ENCODE data around the gene TNFAIP6. TPM values are rescaled to one million over a fixed set of nuclear protein-coding genes. Genes with fewer than 3 reads are reported as not detected.

The TNFAIP6 gene
- total and polyA plus RNA-seq, 2 of the 8 experiments (the other 6 are each of a cell fraction or from before 2014, with no cell fraction given), result 1.1 to 2.0 TPM

DNA sequence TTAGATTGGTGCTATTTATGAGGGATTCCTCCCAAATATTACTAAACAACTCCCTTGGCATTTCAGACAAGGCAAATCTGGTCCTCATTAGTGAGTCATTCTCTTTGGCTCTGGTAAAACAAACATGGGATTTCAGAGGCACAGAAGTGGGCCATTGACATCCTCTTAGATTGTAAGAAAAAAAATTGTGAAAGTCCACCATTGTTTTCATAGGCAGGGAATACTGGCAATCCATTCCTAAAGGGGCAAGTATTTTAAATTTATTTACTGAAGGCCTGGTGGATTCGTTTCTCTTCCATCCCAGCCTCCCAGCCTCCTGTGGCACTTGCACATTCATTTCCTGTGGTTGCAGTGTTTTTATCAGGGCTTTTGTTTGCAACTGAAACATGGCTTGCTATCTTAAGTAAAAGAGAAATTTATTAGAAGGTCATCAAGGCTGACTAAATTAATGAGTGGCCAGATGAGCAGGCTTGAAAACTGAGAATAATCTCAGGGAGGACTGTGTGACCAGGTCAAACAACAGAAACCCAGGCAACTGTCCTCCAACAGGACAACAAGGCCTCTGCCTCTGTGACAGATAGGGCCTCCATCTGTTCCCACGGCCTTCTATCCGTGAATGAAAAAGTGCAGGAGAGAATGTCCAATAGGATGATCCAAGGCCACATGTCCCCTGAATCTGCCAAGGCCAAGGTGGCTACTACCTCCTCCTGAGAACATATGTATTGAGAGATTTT lies 23.1 kb upstream of the TNFAIP6 start (continued):
- no peak for TF ChIP-seq SIN3A (conservative IDR thresholded peaks at IDR 0.05 in 1 of 2, IDR thresholded peaks at IDR 0.05 in 1 of 2; ENCODE audit: low read depth in 1 of 2, low read length in 2 of 2)
- TF ChIP-seq PHF8 (conservative IDR thresholded peaks at IDR 0.05; ENCODE audit: low read depth, low read length), result no peak
- TF ChIP-seq GTF2F1 (IDR thresholded peaks at IDR 0.05; ENCODE audit: borderline replicate concordance, low read depth, low read length), result no peak
- TF ChIP-seq, protein P1, sequence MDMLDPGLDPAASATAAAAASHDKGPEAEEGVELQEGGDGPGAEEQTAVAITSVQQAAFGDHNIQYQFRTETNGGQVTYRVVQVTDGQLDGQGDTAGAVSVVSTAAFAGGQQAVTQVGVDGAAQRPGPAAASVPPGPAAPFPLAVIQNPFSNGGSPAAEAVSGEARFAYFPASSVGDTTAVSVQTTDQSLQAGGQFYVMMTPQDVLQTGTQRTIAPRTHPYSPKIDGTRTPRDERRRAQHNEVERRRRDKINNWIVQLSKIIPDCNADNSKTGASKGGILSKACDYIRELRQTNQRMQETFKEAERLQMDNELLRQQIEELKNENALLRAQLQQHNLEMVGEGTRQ (IDR thresholded peaks at IDR 0.05; ENCODE audit: low read length), result no peak
- TF ChIP-seq, protein P2, sequence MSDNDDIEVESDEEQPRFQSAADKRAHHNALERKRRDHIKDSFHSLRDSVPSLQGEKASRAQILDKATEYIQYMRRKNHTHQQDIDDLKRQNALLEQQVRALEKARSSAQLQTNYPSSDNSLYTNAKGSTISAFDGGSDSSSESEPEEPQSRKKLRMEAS (IDR thresholded peaks at IDR 0.05), result no peak
- no peak for TF ChIP-seq NANOG (IDR thresholded peaks at IDR 0.05; ENCODE audit: insufficient read depth, low read depth, low read length, poor library complexity, severe bottlenecking)
- TF ChIP-seq FOSL1 (IDR thresholded peaks at IDR 0.05; ENCODE audit: insufficient read depth, low read depth, low read length), result no peak
- no peak for TF ChIP-seq GABPA (IDR thresholded peaks at IDR 0.05; ENCODE audit: borderline replicate concordance, insufficient read depth, low read length)

Data from H1 (cell line).